Measurements from ENCODE around the gene MYH15.

Gene MYH15

DNA sequence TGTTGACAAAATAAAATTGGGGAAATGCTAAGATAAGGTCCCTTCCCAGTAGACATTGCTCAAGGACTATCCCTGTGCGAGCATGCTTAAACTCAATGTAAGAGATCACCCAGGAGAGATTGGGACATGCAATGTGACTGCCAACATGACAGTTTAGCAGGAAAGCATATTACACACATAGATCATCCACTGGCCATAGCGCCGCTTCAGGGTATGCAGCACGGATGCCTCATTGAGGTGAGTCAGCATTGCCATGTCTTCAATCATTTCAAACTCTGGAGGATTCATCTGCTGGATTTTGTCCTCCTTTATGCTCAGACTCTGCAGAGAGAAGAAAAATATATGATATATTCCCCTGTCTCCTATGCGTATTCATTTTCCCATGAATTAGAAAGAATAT, 8.9 kb downstream of the MYH15 start:
- no peak for TF ChIP-seq JUND (IDR thresholded peaks at IDR 0.05; ENCODE audit: low read depth)
- in situ Hi-C loops (cut with HindIII; ENCODE audit: low pct_unique_long_range_greater_than_20kb, low sequenced_read_pairs), result no loop called here
- no peak for DNase-seq (ENCODE audit: low read depth in 1 of 2, low spot score in 1 of 2)

DNA sequence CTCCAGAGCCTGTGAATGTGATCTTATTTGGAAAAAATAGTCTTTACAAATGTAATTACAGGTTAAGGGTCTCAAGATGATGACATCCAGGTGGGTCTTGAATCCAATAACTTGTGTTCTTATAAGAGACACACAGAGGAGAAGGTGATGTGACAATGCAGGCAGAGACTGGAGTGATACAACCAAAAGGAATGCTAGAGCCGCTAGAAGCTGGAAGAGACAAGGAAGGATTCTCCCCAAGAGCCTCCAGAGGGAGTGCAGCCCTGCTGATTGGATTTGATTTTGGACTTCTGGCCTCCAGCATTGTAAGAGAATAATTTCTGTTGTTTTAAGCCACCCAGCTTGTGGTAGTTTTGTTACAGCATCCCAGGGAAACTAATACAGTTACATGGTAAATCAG, 9.7 kb downstream of the MYH15 start:
- in situ Hi-C loops (cut with HindIII; ENCODE audit: low pct_unique_long_range_greater_than_20kb, low sequenced_read_pairs), result no loop called here
- TF ChIP-seq JUND (IDR thresholded peaks at IDR 0.05; ENCODE audit: low read depth), result no peak
- no peak for DNase-seq (ENCODE audit: low read depth in 1 of 2, low spot score in 1 of 2)

DNA sequence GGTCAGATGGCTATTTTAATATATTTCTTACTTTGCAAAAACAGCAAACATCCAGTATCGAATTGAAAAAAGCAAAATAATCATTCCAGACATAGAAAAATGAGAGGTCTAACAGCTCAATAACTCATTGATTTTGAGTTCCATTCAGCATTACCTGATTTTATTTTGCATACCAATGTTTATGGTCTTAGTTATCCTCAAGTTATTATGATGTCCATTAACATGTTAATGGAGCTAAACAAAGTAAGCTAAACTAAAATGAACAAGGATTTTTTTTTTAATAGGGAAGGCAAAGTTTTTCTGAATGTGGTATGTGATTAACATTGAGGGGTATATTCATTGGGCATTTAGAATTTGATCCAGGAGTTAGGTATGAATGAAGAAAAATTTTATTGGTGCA, 13.1 kb downstream of the MYH15 start:
- DNase-seq (ENCODE audit: low read depth in 1 of 2, low spot score in 1 of 2), result no peak
- no peak for TF ChIP-seq JUND (IDR thresholded peaks at IDR 0.05; ENCODE audit: low read depth)
- in situ Hi-C loops (cut with HindIII; ENCODE audit: low pct_unique_long_range_greater_than_20kb, low sequenced_read_pairs), result no loop called here

DNA sequence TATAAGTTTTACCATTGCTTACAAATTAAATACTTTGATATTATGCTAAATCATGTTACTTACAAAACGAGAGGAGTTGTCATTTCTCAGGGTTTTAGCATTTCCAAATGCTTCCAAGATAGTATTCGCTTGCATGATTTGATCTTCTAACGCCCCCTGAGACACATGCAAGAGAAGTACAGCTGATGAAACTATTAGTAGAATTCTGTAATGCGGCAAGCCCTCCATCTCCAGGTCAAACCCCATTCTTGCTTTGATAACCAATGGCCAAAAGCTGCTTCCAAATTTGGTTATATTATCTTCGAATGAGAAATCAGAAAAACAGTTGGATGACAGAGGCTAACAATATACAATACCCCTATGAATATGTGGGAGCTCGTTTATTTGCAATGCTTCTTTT, 14.7 kb downstream of the MYH15 start:
- no peak for TF ChIP-seq JUND (IDR thresholded peaks at IDR 0.05; ENCODE audit: low read depth)
- in situ Hi-C loops (cut with HindIII; ENCODE audit: low pct_unique_long_range_greater_than_20kb, low sequenced_read_pairs), result no loop called here
- no peak for DNase-seq (ENCODE audit: low read depth in 1 of 2, low spot score in 1 of 2)

DNA sequence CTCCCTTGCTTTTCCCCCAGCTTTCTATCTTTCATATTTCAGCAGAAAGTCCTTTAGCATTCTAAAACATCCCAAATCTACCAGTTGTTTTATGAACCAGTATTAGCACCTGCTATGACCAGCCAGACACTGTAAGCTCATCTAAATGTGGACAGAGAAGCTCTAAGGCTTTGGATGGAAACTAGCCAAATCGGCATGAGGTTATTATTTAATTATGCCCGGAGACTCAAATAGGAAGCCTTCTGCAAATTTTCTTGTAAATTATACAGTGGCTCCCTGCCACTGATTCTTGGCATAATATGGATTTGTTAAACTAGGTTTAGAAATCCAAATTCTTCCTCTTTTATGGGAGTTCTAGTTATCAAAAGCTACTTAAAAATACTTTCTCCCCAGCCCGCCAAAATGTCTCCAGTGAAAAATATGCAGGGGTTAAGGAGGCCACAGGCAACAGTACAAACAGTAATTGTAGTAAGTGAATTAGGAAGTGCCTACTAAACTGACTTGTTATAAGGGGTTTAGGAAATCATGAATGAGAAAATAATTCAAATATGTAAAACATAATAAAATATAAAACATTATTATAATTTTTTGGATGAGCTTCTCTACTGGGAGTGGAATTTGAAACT, 15.4 kb downstream of the MYH15 start:
- DNase-seq (ENCODE audit: low read depth in 1 of 2, low spot score in 1 of 2), result no peak
- in situ Hi-C loops (cut with HindIII; ENCODE audit: low pct_unique_long_range_greater_than_20kb, low sequenced_read_pairs), result no loop called here
- TF ChIP-seq JUND (IDR thresholded peaks at IDR 0.05; ENCODE audit: low read depth), result no peak

DNA sequence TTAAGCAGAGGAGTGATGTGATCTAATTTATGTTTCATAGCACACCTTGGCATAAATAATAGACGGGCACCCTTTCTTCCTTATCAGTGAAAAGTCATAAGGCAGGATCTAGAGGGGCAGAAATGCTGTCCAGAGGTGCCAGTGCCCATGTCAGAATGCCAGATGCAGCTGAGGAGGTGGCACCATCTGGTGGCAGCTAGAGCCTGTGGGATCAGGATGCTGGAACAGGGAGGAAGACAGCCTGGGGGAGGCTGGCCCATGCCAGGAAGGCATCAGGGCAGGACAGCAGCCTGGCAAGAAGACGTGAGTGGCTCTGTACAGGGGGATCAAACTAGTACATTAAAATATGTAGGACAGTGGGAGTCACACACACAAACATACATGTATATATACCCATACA, 16.5 kb downstream of the MYH15 start:
- DNase-seq (ENCODE audit: low read depth in 1 of 2, low spot score in 1 of 2), result peak; percentile 4 to 53
- TF ChIP-seq JUND (IDR thresholded peaks at IDR 0.05; ENCODE audit: low read depth), result no peak
- in situ Hi-C loops (cut with HindIII; ENCODE audit: low pct_unique_long_range_greater_than_20kb, low sequenced_read_pairs), result no loop called here

DNA sequence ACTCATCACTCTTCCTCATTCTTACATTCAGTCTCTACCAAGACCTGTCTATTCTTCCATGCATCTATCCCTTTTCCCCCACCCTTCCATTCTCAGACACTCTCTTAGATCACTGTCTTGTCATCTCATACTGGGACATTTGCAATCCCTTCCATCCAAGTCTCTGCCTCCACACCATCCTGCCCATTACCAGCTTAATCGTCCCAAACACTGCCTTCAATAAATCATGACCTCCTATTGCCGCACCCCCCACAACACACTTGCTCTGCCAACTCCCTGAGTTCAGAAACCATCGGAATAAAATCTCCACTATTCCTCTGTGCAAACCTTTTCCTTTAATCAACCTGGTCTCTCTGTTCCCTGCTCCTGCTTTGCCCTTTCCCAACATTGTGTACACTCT, 18.9 kb downstream of the MYH15 start:
- TF ChIP-seq JUND (IDR thresholded peaks at IDR 0.05; ENCODE audit: low read depth), result no peak
- DNase-seq (ENCODE audit: low read depth in 1 of 2, low spot score in 1 of 2), result no peak
- in situ Hi-C loops (cut with HindIII; ENCODE audit: low pct_unique_long_range_greater_than_20kb, low sequenced_read_pairs), result no loop called here

DNA sequence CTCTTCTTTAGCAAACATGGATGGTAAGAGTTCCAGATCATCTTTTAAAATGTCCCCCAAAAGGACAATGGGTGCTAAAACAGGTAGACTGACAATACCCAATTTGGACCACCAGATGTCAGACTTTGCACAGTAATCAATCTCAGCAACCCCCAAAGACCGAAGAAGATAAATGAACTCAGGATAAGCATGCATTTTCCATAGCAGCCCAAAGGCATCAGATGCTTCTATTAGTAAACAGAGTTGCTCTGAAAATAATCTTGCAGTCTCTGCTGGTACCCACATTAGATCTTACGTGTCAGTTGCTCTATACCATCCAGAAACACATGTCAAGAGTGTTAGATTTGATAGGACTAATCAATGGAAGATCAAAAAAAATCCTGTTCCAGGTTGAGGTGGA, 20.6 kb downstream of the MYH15 start:
- DNase-seq (ENCODE audit: low read depth in 1 of 2, low spot score in 1 of 2), result peak; percentile 8 to 62
- TF ChIP-seq JUND (IDR thresholded peaks at IDR 0.05; ENCODE audit: low read depth), result no peak
- in situ Hi-C loops (cut with HindIII; ENCODE audit: low pct_unique_long_range_greater_than_20kb, low sequenced_read_pairs), result no loop called here

DNA sequence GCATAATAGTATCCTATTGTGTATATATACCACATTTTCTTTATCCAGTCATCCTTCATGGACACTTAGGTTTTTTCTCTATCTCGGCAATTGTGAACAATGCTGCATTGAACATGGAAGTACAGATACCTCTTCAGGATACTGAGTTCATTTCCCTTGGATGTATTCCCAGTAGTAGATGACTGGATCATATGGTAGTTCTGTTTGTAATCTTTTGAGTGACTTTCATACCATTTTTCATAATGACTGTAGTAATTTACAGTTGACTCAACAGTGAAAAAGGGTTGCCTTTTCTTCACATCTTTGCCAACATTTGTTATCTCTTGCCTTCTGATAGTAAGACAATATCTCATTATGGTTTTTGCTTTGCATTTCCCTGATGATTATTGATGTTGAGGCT, 21.8 kb downstream of the MYH15 start:
- TF ChIP-seq JUND (IDR thresholded peaks at IDR 0.05; ENCODE audit: low read depth), result no peak
- in situ Hi-C loops (cut with HindIII; ENCODE audit: low pct_unique_long_range_greater_than_20kb, low sequenced_read_pairs), result no loop called here
- DNase-seq (ENCODE audit: low read depth in 1 of 2, low spot score in 1 of 2), result no peak

DNA sequence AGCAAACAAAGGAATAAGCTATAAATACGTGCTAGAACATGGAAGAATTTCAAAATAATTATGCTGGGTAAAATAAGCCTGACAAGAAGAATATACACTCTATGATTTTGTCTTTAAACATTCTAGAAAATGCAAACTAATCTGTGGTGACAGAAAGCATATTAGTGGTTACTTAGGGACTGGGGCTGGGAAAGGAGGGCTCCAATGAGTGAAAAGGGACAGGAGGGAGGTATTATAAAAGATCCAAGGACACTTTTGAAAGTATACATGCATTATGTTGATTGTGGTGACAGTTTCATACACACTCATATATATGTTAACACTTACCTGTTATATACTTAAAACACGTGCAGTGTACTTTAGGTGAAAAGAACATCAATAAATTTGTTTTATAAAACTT, 23.0 kb downstream of the MYH15 start:
- in situ Hi-C loops (cut with HindIII; ENCODE audit: low pct_unique_long_range_greater_than_20kb, low sequenced_read_pairs), result no loop called here
- no peak for TF ChIP-seq JUND (IDR thresholded peaks at IDR 0.05; ENCODE audit: low read depth)
- no peak for DNase-seq (ENCODE audit: low read depth in 1 of 2, low spot score in 1 of 2)

DNA sequence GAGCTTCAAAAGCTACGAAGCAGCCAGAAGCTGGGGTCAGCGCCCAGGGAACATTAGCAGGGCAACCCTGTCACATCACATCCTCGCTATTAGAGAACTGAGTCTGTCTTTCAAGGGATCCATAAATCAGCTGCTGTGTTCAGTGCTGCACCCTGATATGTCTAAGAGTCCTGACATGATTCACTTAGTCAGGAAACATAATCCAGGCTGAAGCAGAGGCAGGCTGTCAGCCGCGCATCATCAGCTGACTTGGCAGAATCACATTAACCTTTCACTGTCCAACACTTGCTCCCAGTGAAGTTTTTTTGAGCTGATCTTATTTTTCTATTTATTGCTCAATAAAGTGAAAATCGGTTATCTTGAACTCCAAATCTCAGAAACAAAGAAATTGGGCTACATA, 23.5 kb downstream of the MYH15 start:
- no peak for TF ChIP-seq JUND (IDR thresholded peaks at IDR 0.05; ENCODE audit: low read depth)
- DNase-seq (ENCODE audit: low read depth in 1 of 2, low spot score in 1 of 2), result peak in 1 of 2 experiments; percentile 6
- in situ Hi-C loops (cut with HindIII; ENCODE audit: low pct_unique_long_range_greater_than_20kb, low sequenced_read_pairs), result no loop called here

DNA sequence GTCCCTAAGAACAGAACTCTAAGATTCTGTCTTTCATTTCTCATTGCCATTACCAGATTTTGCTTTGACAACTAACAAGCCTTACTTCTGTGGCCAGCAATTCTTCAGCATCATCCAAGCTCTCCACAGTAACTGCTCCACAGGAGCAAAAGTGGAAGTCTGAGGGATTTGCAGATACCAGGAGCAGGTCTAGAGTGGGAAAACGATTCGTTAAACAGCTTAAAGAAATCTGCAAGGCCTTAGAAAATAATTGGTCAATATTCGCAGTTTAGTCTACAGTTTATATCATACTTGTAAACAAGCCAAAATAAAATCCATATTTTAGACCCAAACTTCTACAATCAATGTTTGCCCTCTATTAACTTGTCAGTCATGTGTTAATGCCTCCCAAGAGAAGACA, 24.1 kb downstream of the MYH15 start:
- in situ Hi-C loops (cut with HindIII; ENCODE audit: low pct_unique_long_range_greater_than_20kb, low sequenced_read_pairs), result no loop called here
- no peak for DNase-seq (ENCODE audit: low read depth in 1 of 2, low spot score in 1 of 2)
- TF ChIP-seq JUND (IDR thresholded peaks at IDR 0.05; ENCODE audit: low read depth), result no peak

DNA sequence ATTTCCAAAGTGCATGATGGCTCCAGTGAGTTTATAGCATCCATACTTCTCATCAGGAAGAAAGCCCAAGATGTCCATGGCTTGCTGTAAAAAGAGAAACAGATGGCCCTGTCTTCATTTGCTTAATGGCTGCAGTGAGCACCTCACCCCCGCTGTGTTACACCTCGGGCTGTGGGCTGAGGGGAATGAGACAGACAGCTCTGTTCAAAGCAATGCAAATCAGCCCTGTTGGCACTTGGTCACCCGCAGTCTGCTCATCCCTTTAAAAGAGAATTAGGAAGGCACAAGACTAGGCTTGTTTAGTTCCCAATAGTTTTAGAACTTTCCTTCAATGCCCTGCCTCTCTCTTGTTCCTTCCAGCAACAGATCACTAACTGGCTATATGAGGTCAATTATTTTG, 25.2 kb downstream of the MYH15 start:
- in situ Hi-C loops (cut with HindIII; ENCODE audit: low pct_unique_long_range_greater_than_20kb, low sequenced_read_pairs), result no loop called here
- no peak for TF ChIP-seq JUND (IDR thresholded peaks at IDR 0.05; ENCODE audit: low read depth)
- no peak for DNase-seq (ENCODE audit: low read depth in 1 of 2, low spot score in 1 of 2)

DNA sequence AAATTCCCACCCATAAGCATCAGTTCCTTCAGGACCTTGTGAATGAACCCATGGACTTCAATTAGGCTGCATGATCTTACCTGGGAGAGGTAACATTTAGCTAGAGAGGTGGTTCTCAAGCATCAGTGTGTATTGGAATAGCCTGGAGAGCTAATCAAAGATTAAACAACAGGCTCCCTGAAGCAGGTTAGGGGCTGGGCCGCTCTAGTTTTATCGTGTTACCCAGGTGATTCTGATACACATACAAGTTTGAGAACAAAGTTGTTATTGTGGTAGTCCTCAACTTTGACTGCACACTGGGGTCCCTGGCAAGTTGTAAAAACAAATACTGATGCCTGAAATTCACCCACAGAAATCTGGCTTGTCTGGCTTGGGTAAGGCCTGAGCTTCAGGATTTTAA, 31.2 kb downstream of the MYH15 start:
- in situ Hi-C loops (cut with HindIII; ENCODE audit: low pct_unique_long_range_greater_than_20kb, low sequenced_read_pairs), result no loop called here
- no peak for TF ChIP-seq JUND (IDR thresholded peaks at IDR 0.05; ENCODE audit: low read depth)
- DNase-seq (ENCODE audit: low read depth in 1 of 2, low spot score in 1 of 2), result no peak

All from T47D (cell line).